Esophagus muscularis mucosa (tissue), 3 donors: ENCODE data around the gene DSCAM.

ENCODE experiments used
- POLR2A ChIP-seq: fragments of 450-650 bp; IDR thresholded peaks from one replicate; pipeline ENCODE4 v1.6.1; 2017; ENCODE audit warnings: antibody characterized with exemption, moderate library complexity, mild to moderate bottlenecking, low read depth
- POLR2AphosphoS5 ChIP-seq, 2 donors: sonication (generic); formaldehyde crosslinking; IDR thresholded peaks; one replicate each; pipeline ENCODE4 v1.6.1; 2017; ENCODE audit warnings: antibody characterized with exemption in 2 of 2
- TF ChIP-seq, protein P1 (sequence below), 3 experiments: fragments of 200-600 bp in 2 of 3; fragments of 450-650 bp in 1 of 3; sonication (generic) in 2 of 3; IDR thresholded peaks; one replicate each; pipeline ENCODE4 v1.5.1; 2017 to 2019; ENCODE audit warnings: antibody characterized with exemption in 3 of 3, mild to moderate bottlenecking in 2 of 3, moderate library complexity in 1 of 3

DNA sequence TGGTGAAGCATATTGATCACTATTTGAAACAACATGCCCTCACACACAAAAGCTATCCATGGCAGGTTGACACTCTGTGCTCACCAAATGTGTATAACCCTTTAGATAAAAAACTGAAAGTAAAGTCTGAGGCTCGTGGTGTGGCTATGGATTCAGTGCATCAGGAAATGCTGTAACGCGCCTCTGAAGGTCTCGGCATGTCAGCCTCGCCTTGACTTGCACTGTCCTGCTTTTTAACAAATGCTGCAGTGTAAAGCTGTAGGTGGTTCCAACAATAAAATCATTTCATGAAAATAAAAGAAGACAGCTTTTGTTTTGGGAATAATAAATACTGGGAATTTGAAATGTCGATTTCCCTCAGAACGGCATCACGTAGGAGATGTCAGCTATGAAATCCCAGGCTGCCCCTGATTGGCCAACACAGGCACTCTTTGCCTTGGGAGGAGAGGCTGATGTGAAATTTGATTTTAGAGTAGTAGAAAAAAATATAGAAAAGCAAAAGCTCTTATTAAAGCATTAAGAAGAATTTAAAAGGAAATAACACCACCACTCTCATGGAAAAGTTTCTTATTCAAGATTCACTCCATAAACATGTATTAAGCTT lies 168.2 kb downstream of the DSCAM start:
- TF ChIP-seq POLR2A (no peak), POLR2AphosphoS5 (IDR thresholded peaks at IDR 0.05) (no peak)
- TF ChIP-seq, protein P1, sequence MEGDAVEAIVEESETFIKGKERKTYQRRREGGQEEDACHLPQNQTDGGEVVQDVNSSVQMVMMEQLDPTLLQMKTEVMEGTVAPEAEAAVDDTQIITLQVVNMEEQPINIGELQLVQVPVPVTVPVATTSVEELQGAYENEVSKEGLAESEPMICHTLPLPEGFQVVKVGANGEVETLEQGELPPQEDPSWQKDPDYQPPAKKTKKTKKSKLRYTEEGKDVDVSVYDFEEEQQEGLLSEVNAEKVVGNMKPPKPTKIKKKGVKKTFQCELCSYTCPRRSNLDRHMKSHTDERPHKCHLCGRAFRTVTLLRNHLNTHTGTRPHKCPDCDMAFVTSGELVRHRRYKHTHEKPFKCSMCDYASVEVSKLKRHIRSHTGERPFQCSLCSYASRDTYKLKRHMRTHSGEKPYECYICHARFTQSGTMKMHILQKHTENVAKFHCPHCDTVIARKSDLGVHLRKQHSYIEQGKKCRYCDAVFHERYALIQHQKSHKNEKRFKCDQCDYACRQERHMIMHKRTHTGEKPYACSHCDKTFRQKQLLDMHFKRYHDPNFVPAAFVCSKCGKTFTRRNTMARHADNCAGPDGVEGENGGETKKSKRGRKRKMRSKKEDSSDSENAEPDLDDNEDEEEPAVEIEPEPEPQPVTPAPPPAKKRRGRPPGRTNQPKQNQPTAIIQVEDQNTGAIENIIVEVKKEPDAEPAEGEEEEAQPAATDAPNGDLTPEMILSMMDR (IDR thresholded peaks at IDR 0.05) = no peak
